GM21390 (cell line): ENCODE results near the gene ARMC10.
"Not testable (repeated sequence)": the region's sequence is repeated elsewhere in the genome, so short reads cannot be mapped to it uniquely, and the experiment has no call there.

Experiments
- ATAC-seq: cut with Tn5 transposase; IDR thresholded peaks from one replicate; pipeline ENCODE4 v1.9.1; 2021; ENCODE audit not compliant: unreplicated experiment

Gene ARMC10

DNA sequence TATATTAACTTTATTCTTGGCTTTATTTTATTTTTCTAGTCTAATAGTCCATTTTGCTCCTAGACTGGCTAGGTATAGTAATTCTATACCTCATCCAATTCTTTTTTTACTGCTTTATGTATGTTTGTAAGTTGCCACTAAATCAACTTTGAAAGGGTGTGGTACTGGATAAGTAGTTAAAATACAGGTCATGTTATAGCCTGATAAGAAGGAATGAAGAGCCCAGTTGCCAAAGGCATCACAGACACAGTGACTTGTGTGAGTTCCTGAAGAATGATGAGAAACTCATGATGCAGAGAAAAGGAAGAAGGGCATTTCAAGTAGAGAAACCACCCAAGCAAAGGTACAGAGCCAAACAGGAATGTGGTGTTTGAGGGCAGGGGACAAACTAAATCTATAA is 46.7 kb downstream of the ARMC10 start:
- no peak for ATAC-seq

DNA sequence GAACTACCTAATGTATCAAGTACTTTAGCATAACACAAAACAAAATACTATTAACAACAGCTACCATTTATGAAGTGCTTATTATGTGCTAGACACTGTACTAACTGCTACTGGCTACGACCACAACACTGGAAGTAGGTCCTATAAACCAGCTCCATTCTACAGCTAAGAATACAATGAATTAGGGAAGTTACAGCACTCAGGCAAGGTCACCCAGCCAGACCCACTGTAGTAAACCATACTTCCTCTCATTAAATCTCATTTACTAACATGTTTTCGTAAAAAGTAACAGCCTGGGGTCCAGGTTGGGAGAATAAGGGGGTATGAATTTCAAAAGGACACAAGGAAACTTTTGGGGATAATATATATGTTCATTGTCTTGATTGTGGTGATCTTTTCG is 48.6 kb downstream of the ARMC10 start:
- no peak for ATAC-seq

GRCh38 chr7:103124429-103124979 is 49.6 kb downstream of the ARMC10 start:
- ATAC-seq: no peak

- no peak for ATAC-seq
These were observed 52.1 kb downstream of the ARMC10 start for GRCh38 chr7:103127006-103127405.

DNA sequence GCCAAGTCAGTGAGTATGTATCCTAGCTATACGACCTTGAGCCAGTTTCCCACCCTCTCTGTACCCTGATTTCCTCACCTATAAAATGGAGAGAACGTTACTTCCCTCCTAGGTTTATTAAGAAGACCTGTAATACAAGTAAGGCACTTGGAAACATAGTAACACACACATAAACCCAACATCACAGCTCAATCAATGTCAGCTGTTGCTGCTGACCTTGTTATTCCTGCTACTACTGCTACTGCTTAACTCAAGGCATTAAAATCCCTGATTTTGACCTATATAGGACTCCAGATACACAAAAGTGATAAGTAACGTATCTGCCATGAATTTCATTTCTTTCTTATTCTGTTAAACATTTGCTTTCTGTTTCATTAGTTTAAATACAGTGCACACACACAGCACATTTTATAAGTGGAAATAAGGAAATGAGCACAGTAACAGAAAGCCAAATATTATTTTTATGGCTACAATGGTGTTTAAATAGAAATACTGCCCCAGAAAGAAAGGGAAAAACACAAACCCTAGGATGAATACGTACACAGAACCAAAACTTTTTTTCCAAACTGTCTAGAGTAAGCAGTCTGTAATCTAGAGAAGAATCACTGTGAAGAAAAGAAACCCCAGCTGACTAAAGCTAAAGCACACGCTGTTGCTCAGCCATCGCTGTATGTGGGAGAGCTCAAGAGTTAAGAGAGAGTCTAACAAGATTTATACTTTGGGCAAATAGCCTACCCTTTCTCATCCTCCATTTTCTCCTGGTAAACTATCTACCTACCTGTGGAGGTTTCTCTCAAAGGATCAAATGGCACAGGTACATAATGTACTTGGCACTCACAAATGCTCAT is 55.0 kb downstream of the ARMC10 start:
- ATAC-seq: no peak

DNA sequence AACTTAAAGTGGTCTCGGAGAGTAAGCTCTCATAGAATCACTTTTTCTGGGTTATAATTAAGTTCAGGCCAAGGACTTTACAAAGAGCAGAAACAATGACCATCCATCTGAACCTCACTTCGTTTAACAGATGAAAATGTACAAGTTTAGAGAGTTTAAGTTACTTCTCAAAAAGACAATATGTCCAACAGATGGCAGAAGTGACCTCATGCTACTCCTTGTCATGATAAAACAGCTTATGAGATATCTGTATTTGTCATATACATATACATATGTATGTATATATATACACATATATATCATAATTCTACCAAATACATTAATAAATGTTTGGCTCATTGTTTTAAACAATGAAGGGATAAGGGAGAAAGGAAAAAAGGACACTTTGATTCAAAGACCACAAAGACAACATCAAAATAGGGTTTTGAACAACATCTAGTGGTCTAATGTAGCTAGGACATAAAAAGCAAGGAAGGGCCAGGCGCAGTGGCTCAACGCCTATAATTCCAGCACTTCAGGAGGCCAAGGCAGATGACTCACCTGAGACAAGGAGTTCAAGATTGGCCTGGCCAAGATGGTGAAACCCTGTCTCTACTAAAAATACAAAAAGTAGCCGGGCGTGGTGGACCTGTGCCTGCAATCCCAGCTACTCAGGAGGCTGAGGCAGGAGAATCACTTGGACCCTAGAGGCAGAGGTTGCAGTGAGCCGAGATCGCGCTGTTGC is 56.1 kb downstream of the ARMC10 start:
- no peak for ATAC-seq

- no peak for ATAC-seq
These were observed 58.2 kb downstream of the ARMC10 start for GRCh38 chr7:103132995-103133688.

GRCh38 chr7:103134836-103135554 is 60.1 kb downstream of the ARMC10 start:
- no peak for ATAC-seq

DNA sequence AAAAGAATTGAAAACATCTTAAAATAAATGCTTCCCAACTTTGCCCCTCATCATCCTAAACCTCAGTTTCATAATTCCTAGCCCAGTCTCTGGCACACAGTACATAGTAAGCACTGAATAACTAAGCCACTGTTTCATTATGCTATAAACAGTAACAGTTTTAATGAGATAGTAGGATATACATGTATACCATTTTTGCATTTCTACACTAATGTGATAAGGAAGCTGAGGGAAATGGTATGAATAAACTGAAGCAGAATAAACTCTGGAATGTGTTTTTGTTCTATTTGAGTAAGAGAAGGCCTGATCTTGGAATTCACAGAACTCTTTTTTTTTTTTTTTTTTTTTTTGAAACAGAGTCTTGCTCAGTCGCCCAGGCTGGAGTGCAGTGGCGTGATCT is 65.1 kb downstream of the ARMC10 start:
- ATAC-seq: no peak

DNA sequence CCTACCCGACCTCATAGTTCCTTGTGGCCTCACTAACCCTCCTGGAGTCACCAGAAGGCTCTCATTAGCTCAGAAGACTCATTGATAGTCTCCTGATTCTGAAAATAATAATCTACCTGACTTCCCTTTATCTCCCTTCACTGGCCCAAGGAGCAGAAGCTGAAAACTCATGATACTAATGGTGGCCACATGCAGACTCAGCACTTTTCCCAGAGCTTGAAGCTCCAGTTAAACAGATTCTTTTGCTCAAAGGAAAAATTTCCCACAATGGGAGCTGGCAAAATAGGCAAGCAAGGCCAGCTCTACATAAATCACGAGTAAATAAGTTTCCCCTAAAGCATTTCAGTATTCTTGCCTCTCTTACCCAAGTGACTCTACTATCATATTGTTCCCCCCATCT is 65.7 kb downstream of the ARMC10 start:
- no peak for ATAC-seq

DNA sequence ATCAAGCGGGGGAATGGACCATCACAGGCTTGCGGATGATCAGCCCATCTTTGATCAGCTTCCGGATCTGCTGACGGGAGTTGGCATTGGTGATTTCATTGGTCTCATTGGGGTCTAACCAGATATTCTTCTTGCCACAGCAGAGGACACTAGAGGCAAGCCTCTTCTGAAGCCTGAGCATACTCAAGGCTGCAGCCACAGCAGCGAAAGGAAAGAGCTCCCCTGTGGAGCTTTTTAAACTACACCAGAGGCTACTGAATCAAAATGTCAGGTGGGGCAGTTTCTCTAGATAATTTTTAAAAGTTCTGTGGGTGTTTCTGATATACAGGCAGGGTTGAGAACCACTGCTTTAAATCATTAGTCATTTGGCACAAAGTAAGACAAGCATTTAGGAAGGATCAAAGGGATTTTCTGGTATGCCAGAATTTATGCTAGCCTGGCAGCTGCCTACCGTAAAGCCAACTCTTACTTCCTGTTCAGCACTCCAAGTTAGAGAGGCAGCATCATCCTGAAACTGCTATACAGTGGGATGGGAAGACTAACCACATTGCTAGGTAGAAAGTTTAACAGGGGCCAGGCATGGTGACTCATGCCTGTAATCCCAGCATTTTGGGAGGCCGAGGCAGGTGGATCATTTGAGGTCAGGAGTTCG is 66.9 kb downstream of the ARMC10 start:
- no peak for ATAC-seq

DNA sequence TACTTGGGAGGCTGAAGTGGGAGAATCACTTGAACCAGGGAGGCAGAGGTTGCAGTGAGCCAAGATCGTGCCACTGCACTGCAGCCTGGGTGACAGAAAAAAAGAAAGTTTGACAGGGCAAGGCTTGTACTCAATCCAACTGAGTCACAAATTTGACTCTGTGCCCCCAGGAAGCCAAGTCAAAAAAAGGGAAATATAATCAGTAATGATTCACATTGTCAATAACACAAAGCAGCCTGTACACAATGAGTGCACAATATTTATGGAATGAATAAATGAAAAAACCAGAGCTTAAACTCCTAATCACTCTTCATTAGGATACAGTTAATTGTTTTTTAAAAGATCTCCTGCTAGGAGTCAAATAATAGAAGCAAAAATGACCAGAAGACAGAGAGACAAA is 67.6 kb downstream of the ARMC10 start:
- ATAC-seq: no peak

DNA sequence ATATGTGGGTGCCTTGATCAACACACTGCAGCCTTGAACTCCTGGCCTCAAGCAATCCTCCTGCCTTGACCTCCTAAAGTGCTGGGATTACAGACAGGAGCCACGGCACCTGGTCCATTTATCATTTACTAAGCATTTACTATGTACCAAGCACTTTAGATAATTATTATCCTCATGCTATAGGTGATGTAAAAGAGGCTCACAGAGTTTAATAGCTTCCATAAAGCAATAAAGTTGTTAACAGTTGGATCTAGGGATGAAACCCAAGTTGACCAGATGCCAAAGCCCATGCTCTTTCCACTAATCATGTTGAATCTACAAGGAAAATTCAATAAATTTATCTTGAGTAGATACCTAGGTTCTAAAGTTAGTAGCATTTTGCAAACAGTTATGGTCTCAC is 68.9 kb downstream of the ARMC10 start:
- no peak for ATAC-seq

- not testable (repeated sequence) for ATAC-seq
These were observed 69.8 kb downstream of the ARMC10 start for GRCh38 chr7:103144754-103145153.

- ATAC-seq: no peak
These were observed 73.4 kb downstream of the ARMC10 start for GRCh38 chr7:103148131-103148993.
